Stimulated activated CD8-positive, alpha-beta memory T cell treated with anti-CD3 and anti-CD28 coated beads, Interleukin-12 subunit alpha, Interleukin-12 subunit beta, amount 100 ng/mL, for 4 hours (primary cell): ENCODE data around the gene PTGES2.
"Not testable (repeated sequence)": the region's sequence is repeated elsewhere in the genome, so short reads cannot be mapped to it uniquely, and the experiment has no call there.

Experiments used
- DNase-seq: peaks from one replicate; pipeline ENCODE4 v3.0.0-alpha.2; 2020; ENCODE audit warnings: low read depth

PTGES2 gene

GRCh38 chr9:128136816-128137793 lies 9.6 kb upstream of the PTGES2 start:
- no peak for DNase-seq

- DNase-seq = not testable (repeated sequence)
Measured at GRCh38 chr9:128135561-128135960, 8.0 kb upstream of the PTGES2 start.

GRCh38 chr9:128132139-128132538 lies 4.6 kb upstream of the PTGES2 start:
- not testable (repeated sequence) for DNase-seq

- not testable (repeated sequence) for DNase-seq
Measured at GRCh38 chr9:128131346-128131745, 3.8 kb upstream of the PTGES2 start.

GRCh38 chr9:128130651-128131050 lies 3.1 kb upstream of the PTGES2 start:
- not testable (repeated sequence) for DNase-seq

- peak; percentile 27 for DNase-seq
Measured at GRCh38 chr9:128129976-128130590, 2.6 kb upstream of the PTGES2 start.

GRCh38 chr9:128128836-128129590 lies 1.5 kb upstream of the PTGES2 start:
- no peak for DNase-seq

- peak; percentile 75 for DNase-seq
Measured at GRCh38 chr9:128127990-128128835, 684 bp upstream of the PTGES2 start.

GRCh38 chr9:128125580-128126354 lies 1.8 kb downstream of the PTGES2 start:
- no peak for DNase-seq

GRCh38 chr9:128124873-128125579 lies 2.5 kb downstream of the PTGES2 start:
- DNase-seq = no peak

GRCh38 chr9:128124451-128124850 lies 3.1 kb downstream of the PTGES2 start:
- DNase-seq = no peak

GRCh38 chr9:128123451-128124080 lies 4.0 kb downstream of the PTGES2 start:
- DNase-seq = no peak

- DNase-seq = no peak
Measured at GRCh38 chr9:128122809-128123175, 4.7 kb downstream of the PTGES2 start.

- no peak for DNase-seq
Measured at GRCh38 chr9:128121924-128122808, 5.4 kb downstream of the PTGES2 start.

- DNase-seq = no peak
Measured at GRCh38 chr9:128121466-128121810, 6.1 kb downstream of the PTGES2 start.

GRCh38 chr9:128120741-128121465 lies 6.6 kb downstream of the PTGES2 start:
- no peak for DNase-seq

GRCh38 chr9:128120061-128120740 lies 7.3 kb downstream of the PTGES2 start:
- no peak for DNase-seq
